Measurements from ENCODE around the gene COL4A5.

The COL4A5 gene

DNA sequence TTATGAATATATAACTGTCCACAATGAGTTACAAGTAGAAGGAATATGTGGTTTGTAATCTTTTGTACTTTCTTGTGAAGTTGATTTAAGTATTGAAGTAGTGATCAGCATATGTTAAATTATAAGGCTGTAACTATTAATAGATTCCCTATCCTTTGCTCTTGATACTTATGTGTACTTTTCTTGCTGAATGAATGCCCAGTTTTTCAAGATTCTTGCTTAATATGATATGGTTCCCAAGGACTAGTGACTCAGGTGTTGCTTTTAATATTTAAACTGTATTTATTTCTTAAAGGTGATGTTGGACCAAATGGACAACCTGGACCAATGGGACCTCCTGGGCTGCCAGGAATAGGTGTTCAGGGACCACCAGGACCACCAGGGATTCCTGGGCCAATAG lies 175.0 kb downstream of the COL4A5 start:
- H3K27me3 ChIP-seq (ENCODE audit: insufficient read depth, poor library complexity, severe bottlenecking), result no peaks in the 10 kb centered on the region
- TF ChIP-seq POLR2AphosphoS5 (IDR thresholded peaks at IDR 0.05; ENCODE audit: low read depth) (no peak), GABPA (IDR thresholded peaks at IDR 0.05; ENCODE audit: low read depth) (no peak), SPI1 (IDR thresholded peaks at IDR 0.05; ENCODE audit: borderline replicate concordance, low read depth) (no peak), REST (IDR thresholded peaks at IDR 0.05; ENCODE audit: insufficient replicate concordance, low read depth) (no peak), CTCF (IDR thresholded peaks at IDR 0.05; ENCODE audit: insufficient read depth, low read length) (no peak)

DNA sequence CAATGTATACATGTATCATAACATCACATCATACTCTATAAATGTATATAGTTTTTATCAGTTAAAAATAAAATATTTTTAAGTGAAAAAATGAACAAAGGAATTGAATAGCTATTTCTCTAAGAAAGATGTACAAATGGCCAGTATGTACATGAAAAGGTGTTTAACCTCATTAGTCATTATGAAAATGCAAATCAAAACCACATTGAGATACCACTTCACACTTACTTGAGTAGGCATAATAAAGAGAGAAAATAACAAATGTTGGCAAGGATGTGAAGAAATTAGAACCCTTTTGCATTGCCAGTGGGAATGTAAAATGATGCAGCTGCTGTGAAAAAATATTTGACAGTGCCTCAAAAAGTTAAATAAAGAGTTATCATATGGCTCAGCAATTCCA lies 201.2 kb downstream of the COL4A5 start:
- Histone ChIP-seq H3K27ac (replicated peaks) (no peak overlapping the region), H3K4me3 (replicated peaks; ENCODE audit: insufficient read depth, low read length) (no peak overlapping the region), H3K27me3 (ENCODE audit: insufficient read depth, poor library complexity, severe bottlenecking) (no peaks in the 10 kb centered on the region)
- TF ChIP-seq POLR2AphosphoS5 (IDR thresholded peaks at IDR 0.05; ENCODE audit: low read depth), result no peak
- no peak for TF ChIP-seq SPI1 (IDR thresholded peaks at IDR 0.05; ENCODE audit: borderline replicate concordance, low read depth)
- no peak for TF ChIP-seq CTCF (IDR thresholded peaks at IDR 0.05; ENCODE audit: insufficient read depth, low read length)
- TF ChIP-seq GABPA (IDR thresholded peaks at IDR 0.05; ENCODE audit: low read depth), result no peak
- DNase-seq (ENCODE audit: low read depth in 1 of 2, low spot score in 1 of 2), result no peak

More for the DNA sequence above, 175.0 kb downstream of the COL4A5 start:
- Histone ChIP-seq H3K4me3 (replicated peaks; ENCODE audit: insufficient read depth, low read length) (no peak overlapping the region), H3K27ac (replicated peaks) (no peak overlapping the region)
- no peak for DNase-seq (ENCODE audit: low read depth in 1 of 2, low spot score in 1 of 2)

- Histone ChIP-seq H3K27ac (replicated peaks) (no peak overlapping the region), H3K4me3 (replicated peaks; ENCODE audit: insufficient read depth, low read length) (no peak overlapping the region), H3K27me3 (ENCODE audit: insufficient read depth, poor library complexity, severe bottlenecking) (no peaks in the 10 kb centered on the region)
- DNase-seq (ENCODE audit: low read depth in 1 of 2, low spot score in 1 of 2), result no peak
- TF ChIP-seq SPI1 (IDR thresholded peaks at IDR 0.05; ENCODE audit: borderline replicate concordance, low read depth) (no peak), CTCF (IDR thresholded peaks at IDR 0.05; ENCODE audit: insufficient read depth, low read length) (no peak), GABPA (IDR thresholded peaks at IDR 0.05; ENCODE audit: low read depth) (no peak), REST (IDR thresholded peaks at IDR 0.05; ENCODE audit: insufficient replicate concordance, low read depth) (no peak), POLR2AphosphoS5 (IDR thresholded peaks at IDR 0.05; ENCODE audit: low read depth) (no peak)
These were observed 202.1 kb downstream of the COL4A5 start for GRCh38 chrX:108641589-108642272.

- Histone ChIP-seq H3K27me3 (ENCODE audit: insufficient read depth, poor library complexity, severe bottlenecking) (no peaks in the 10 kb centered on the region), H3K27ac (replicated peaks) (no peak overlapping the region), H3K4me3 (replicated peaks; ENCODE audit: insufficient read depth, low read length) (no peak overlapping the region)
- no peak for DNase-seq (ENCODE audit: low read depth in 1 of 2, low spot score in 1 of 2)
- TF ChIP-seq CTCF (IDR thresholded peaks at IDR 0.05; ENCODE audit: insufficient read depth, low read length) (no peak), POLR2AphosphoS5 (IDR thresholded peaks at IDR 0.05; ENCODE audit: low read depth) (no peak)
These were observed 202.6 kb downstream of the COL4A5 start for GRCh38 chrX:108642273-108642628.
